Fibroblast of peridontal ligament (primary cell): ENCODE measurements around the gene KLHL30.

Experiments
- DNase-seq: peaks from one replicate; pipeline ENCODE4 v3.0.0-alpha.2; 2010; ENCODE audit errors: extremely low read depth

Gene KLHL30, protein sequence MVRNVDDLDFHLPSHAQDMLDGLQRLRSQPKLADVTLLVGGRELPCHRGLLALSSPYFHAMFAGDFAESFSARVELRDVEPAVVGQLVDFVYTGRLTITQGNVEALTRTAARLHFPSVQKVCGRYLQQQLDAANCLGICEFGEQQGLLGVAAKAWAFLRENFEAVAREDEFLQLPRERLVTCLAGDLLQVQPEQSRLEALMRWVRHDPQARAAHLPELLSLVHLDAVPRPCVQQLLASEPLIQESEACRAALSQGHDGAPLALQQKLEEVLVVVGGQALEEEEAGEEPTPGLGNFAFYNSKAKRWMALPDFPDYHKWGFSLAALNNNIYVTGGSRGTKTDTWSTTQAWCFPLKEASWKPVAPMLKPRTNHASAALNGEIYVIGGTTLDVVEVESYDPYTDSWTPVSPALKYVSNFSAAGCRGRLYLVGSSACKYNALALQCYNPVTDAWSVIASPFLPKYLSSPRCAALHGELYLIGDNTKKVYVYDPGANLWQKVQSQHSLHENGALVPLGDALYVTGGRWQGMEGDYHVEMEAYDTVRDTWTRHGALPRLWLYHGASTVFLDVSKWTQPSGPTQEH

DNA sequence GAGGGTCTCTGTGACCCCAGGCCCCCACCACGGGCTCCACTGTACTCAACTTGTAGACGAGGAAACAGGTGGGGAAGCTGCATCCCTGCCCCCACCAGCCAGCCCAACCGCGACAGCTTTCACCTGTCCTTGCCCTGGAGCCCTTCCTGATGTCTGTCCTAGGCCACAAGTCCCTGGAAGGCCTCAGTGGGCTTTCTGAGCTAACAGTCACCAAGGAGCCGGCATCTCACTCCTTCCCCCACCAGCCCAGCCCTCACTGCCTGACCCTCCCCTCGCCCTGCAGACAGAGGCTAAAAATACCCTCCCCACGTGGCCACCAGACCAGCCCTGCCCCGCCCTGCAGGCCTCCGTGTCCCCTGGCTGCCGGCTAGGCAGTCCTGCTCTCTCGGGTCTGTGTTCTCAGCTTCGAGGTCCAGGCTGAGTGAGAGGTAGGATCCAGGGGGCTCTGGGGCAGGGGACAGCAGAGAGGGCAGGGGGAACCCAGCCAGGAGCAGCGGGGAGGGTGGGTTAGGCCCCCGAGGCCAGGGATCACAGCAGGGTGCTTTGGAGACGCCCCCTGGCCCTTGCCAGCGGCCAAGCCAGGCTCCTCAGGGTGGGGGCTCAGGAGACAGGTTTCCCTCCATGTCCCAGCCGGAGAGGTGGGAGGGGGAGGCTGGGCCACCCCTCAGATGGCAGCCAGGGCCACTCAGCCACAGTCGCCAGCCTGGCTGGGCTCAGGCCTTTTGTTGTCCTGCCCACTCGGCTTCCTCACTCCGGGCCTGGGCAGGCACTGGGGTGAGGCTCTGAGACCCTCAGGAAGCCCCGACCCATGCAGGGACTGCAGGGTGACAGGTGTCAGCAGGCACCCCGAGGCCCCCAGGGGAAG, at the start of gene KLHL30:
Gene KLHL30 (plus strand): TSS at position 338 of the 865 bp plus-strand sequence. CDS start 2,087 bp downstream, outside the sequence.
- no peak for DNase-seq

DNA sequence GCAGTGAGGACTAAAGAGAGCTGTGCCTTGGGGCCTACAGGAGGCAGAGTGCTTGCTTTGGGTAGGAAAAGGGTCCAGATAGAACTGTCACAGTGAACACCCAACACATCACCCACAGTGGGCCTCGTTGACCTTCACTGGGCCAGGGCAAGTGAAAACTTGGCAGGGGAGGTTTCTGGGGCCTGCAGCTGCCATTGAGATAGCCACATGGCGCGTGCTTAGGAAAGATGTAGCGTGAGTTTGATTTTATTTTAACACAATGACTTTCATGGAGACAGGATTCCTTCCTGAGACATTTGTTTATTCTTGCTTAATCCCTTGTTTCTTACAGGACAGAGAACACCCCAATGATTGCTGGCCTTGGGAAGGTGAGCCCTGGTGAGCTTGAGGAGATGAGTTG, 47.6 kb upstream of the KLHL30 start:
- no peak for DNase-seq

DNA sequence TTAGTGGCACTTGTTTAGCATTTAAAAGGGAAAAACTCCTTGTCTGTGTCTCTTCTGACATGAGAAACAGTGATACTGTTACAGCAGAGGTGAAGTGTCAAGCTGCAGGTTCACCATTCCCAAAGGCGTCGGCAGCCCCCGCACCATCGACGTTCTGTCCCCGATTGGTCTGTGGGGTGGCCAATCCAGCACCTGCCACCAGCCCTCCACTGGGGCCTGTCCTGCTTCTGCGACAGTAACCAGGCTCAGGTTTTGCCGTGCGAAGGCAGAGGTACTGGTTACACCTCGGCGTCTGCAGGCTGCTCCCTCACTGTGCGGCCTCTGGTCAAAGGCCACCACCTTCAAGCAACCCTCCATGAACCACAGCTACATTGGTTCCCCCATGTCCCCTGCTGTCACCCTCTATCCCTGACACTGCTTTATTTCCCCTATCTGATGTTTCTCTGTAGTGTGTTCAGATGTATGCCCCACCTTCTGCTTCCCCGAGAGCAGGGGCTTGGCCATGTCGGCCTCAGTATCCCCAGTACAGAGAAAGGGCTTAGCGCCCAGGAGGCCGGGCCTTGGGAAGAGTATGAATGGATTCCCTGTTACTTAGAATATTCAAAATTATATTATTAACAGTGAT, 46.9 kb upstream of the KLHL30 start:
- DNase-seq, result no peak

DNA sequence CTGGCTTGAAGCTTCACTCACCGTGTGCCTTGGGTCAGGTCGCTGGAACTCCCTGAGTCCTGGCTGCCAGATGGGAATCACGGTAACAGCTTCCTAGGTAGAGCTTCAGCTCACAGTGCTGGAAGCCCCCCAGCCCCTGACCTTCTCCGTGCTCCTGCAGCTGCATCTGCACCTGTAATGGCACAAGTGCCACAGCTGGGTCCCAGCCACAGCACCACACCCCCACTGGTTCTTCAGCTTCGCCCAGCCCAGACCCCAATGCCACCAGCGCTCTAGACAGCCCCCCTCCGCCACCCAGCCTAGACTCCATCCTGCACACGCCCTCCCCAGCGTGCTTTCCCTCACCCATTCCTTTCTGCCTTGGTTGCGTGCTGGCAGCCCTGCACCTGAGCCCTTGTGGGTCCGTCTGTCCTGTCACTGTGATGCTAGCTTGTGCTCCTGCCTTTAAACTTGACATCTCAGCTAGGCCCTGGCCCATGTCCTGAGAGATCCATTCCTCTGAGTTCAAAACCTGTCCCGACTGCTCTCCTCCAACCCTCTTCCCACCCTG, 45.9 kb upstream of the KLHL30 start:
- no peak for DNase-seq

DNA sequence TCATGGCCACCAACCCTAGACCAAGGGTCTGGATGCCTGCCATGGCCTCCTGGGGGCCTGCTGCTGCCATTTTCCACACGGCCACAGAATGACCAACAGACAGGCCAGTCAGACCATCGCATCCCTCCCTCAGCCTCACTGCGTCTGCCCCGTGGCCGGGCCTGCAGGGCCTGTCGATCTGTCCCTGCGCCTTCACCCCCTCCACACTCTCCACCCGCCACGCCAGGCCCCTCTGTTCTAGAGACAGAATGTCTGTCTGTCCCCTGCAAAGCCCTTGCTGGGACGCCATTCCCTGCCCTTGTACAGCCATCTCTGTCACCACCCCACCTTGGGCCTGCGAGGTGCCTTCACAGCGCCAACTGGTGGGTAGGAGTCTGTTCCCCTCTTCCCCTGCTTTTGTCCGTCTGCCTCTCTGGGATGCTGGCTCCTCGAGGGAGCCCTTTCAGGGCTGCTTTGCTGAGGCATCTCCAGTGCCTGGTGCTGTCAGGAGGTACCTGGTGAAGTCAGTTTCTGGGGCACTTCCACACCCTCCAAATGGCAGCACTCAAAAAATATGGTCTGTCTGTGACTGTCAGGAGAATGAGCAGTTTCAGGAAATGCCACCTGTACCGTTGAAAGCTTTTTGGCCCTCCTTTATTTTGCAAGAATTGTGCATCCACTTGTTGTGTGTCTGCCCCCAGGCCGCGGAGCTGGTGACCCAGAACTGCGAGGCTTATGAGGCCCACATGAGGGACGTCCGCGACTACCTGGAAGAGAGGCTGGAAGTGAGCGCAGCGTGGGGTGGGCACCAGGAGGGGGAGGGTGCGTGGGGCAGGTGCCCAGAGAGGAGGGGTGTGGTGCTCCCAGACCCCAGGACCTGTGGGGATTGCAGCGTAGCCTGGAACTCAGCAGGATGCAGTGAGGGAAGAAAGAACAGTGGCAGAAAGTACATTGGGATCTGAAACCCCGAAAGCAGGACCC, 45.0 kb upstream of the KLHL30 start:
- DNase-seq, result no peak

DNA sequence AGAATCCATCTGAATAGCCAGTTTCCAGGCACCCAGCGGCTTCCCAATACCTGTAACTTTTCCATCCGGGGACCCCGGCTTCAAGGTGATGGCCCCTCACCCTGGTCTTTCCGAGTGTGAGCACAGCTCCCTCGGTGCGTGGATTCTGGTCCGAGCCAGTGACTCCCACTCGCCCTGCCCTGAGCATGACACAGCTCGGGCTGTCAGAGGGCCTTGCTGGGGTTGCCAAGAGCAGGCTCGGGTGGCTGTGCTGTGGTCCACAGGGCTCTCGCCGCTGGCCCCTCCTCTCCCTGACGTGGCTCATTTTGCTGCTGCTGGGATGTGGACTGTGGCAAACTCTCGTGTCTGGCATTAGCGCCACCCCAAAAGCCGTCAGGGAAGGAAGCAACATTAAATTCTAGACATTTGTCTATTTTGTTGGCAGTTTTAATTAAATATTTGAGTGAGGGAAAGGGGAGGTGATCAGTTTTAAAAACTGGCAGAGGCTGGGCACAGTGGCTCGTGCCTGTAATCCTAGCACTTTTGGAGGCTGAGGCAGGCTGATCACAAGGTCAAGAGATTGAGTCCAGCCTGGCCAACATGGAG, 43.9 kb upstream of the KLHL30 start:
- DNase-seq, result no peak

DNA sequence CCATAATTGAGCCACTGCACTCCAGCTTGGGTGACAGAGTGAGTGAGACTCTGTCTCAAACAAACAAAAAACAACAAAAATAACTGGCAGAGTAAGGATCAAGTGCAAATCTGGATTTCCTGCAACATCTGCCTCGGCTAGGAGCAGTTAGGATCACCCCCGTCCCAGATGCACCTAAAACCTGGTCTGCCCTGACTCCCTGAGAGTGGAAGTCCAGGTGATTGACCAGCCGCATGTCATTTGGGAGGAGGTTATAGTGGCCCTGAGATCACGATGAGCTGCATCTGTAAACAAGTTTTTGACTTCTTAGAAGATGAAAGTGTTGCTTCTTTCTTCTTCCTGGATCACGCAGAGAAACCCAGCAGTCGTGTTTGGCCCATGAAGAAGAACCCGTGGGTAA, 43.3 kb upstream of the KLHL30 start:
- DNase-seq, result no peak

DNA sequence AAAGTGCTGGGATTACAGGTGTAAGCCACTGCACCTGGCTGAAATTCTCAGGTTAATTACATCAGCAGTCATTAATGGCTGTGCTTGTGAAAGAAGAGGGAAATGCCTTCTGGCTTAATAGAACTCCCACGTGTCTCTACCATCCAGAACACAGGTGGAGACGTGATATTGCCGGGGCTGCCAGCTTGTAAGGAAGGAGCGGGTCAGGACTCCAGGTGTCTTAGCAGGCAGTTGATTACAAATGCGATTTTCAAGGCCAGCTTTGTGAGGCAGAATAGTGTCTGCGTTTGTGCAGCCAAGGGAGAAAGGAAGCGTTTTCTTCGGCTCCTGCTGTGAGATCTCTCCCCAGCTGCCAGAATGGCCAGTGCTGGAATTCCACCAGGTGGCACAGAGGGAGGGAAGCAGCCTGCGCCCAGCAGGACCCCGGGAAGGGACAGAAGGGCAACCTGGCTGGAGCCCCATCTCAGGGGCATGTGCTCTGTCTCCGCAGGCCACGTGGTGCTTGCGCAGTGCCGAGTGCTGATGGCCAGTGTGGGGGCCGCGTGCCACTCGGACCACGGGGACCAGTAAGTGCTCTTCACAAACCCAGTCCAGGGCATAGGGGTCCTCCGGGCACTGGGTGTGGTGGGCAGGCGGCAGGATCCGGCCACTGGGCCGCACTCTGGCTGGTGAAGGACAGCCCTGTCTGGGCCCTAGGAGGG, 42.0 kb upstream of the KLHL30 start:
- DNase-seq, result no peak

DNA sequence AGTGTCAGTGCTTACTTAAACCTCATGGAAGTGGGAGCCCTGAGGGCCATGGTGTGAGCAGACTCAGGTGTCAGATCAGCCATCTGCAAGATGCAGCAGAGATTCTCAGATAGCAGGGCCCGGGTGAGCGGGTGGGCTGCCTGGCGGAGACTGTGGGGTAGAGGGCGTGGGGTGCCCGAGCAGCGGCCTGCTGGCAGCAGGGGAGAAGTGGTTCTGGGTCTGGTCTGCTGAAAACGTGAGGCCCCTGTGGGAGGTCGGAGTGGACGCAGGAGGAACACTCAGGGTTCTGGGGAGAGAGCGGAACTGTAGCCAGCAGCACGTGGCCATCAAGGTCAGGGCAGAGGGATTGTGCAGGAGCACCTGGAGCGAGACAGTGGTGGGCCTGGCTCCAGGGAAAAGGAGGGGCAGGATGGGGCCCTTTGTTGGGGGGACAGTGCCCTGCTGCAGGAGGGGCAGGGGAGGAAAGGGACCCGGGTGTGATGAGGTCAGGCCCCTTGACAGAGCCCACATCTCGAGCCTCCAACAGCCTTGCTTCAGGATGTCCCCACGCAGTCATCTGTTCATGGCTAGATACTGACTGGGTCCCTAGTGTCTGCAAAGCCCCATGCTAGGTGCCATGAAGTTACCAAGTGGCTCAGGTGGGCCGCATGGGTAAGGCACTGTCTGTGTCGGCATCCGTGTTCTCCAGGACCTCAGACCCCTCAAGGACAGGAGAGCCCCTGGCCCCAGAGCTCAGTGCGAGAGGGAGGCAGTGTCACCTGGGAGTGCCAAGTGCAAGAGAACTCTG, 41.1 kb upstream of the KLHL30 start:
- DNase-seq, result no peak

DNA sequence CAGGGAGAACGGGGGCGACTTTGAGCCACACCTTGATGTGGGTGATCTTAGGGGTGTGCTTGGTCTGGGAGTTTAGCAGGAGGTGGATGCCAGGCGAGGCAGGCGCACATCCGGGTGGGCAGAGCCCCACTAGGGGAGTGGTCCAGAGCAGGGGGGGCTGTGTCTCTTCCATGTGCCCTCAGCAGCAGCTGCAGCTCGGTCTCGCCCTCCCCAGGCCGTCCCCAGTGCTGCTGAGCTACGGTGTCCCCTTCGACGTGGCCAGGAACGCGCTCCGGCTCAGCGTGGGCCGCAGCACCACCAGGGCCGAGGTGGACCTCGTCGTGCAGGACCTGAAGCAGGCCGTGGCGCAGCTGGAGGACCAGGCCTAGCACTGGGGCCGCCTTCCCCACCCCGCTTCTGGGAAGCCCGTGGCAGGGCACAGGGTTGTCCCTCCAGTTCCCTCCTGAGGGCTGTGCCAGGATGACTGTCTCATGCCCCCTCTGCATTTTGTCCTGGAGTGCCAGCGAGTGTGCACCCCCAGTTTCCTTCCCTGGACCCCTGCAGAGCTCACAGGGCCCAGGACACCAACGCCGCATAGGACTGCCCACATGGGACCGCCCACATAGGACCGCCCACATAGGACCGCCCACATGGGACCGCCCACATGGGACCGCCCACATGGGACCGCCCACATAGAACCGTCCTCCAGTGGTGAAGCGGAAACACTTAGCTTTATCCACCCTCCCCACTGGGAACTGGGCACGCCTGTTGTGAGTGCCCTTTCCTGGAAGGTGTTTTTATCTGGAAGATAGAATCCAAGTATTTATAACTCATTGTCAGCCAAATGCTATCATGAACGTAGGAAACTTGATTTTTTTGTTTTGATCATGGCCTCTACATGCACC, 40.2 kb upstream of the KLHL30 start:
- DNase-seq, result peak; percentile 48

DNA sequence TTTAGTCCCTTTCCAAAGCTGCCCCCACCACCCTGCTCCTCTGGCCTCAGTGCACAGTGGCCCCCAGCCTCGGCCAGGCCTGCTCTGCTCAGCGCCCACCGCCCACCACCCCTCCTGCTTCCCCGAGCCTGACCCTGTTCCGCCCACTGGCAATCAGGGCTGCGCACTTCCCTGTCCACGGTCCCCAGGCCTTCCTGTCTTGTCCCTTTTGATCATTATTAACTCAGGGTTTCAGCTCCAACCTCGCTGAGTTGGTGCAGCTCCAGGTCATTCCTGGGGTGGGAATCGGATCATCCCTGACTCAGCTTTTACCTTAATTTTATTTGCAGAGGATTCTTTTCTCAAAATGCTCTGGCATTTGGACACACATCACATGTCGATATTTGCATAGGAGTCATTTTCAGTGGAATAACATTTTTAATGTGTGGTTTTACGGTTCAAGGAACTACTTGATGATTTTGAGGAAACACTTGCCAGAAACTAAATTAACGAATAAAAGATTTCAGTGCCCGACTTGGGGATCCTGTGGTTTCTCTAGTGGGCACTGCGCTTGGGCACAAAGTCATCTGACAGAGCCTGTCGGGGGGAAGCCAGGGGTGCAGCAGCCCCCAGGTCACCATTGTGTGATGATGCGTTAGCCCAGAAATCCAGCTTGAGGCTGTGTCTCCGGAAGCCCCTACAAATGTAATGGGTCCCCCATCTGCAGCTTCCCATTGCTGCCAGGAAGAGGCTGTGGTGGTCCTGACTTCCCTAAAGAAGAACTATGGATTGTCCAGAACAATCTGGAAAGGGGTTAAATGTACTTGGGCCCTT, 39.4 kb upstream of the KLHL30 start:
- DNase-seq, result peak; percentile 62

DNA sequence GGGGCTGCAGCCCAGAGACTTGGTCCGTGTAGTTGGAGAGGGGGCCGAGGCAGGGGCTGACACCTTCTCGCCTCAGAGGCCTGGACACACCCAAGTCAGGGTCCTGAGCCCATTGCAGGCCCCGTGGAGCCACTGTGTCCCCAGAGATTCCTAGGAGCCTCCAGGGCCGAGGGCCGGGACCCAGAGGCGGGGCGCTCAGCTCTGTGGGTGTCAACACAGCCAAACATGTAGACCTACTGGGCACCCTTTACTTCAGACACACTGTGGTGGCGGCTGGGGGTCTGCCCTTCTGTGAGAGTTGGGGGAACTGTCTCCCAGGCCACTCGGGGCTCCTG, 38.8 kb upstream of the KLHL30 start:
- no peak for DNase-seq

DNA sequence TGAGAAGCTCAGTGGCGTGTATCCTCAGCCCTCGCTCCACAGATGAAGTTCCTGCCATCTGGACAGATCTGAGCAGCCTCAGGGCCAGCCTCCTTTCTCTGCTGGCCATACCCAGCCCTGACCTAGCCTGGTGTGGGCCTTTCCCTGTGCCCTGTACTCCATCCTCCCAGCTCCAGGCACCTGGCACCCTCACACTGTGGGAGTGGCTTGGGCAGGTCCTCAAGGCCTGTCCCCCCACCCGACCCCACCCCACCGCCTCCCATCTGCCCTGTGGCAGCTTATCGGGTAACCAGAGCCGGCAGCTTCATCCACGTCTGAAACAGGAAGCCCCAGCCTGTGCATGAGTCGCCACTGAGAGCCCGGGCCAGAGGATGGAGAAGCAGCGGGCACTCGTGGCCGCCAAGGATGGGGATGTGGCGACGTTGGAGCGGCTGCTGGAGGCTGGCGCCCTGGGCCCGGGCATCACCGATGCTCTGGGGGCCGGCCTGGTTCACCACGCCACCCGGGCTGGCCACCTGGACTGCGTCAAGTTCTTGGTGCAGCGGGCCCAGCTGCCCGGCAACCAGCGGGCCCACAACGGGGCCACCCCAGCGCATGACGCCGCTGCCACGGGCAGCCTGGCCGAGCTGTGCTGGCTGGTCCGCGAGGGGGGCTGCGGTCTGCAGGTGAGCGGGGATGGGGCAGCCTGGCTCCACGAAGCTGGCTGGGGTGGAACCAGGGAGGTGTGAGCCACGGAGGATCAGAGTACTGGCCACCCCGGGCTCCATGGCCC, 38.2 kb upstream of the KLHL30 start, which contains the start of gene ESPNL:
Gene ESPNL (plus strand): TSS at position 292 of the 772 bp plus-strand sequence. CDS start 80 bp downstream, at position 372.
- DNase-seq, result no peak

DNA sequence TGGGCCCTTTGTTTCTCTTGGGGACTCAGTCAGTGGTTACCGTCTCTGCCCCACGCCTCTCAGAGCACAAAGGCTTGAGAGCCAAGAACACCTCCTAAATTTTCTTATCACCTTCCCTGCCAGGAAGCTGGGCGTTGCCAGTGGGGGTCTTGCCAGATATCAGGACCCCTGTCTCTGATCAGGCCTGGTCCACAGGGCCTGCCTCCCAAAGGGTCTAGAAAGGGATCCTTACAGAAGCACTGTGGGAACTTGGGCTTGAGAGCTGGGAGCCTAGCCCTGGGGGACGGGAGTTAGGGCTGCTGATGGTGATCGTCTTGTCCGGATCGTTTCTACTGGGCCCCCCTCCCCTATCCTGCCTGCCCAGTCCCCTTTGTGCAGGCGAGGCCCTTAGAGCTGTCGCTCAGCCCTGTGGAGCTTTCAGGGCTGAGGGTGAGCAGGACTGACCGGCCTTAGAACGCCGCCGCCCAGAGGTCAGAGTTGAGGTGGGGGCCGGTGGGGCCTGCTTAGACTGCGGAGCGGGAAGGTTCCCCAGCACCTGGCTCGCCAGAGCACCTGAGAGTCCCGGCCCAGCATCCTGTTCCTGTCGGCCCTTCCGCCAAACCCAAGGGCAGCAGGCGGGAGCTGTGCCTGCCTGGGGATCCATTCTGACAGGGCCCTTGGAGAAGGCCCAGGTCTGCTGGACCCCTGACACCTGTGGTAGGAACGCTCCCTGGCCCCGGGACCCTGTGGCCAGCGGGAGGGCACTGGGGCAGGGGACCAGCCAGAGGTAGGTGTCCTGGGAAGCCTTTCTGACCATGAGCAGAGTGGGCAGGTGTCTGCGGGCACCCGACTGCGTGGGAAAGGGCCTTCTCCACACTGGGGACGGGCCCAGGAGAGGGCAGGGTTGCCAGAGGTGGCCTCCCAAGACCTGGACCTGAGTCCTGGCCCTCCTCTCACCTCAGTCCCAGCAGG, 37.4 kb upstream of the KLHL30 start:
- DNase-seq, result no peak
